IPS-18a (cell line): ENCODE measurements around the gene TSPAN9.

ENCODE experiments used
- H3K27ac ChIP-seq: one replicate; pipeline ENCODE4 v1.5.1; 2013; ENCODE audit warnings: low read length
- H3K27me3 ChIP-seq: one replicate; pipeline ENCODE4 v1.6.1; 2013; ENCODE audit warnings: mild to moderate bottlenecking, low read length; ENCODE audit not compliant: control insufficient read depth, insufficient read depth
- H3K36me3 ChIP-seq: one replicate; pipeline ENCODE4 v1.6.1; 2013; ENCODE audit warnings: low read depth, low read length; ENCODE audit not compliant: control insufficient read depth
- H3K4me1 ChIP-seq: one replicate; pipeline ENCODE4 v1.6.1; 2013; ENCODE audit warnings: low read depth, low read length; ENCODE audit not compliant: control insufficient read depth
- H3K4me3 ChIP-seq: one replicate; pipeline ENCODE4 v1.5.1; 2013; ENCODE audit warnings: low read length
- H3K9ac ChIP-seq: one replicate; pipeline ENCODE4 v1.6.1; 2013; ENCODE audit warnings: mild to moderate bottlenecking, low read length, moderate library complexity
- H3K9me3 ChIP-seq: one replicate; pipeline ENCODE4 v1.6.1; 2013; ENCODE audit warnings: low read depth, low read length; ENCODE audit not compliant: control insufficient read depth

Gene TSPAN9

DNA sequence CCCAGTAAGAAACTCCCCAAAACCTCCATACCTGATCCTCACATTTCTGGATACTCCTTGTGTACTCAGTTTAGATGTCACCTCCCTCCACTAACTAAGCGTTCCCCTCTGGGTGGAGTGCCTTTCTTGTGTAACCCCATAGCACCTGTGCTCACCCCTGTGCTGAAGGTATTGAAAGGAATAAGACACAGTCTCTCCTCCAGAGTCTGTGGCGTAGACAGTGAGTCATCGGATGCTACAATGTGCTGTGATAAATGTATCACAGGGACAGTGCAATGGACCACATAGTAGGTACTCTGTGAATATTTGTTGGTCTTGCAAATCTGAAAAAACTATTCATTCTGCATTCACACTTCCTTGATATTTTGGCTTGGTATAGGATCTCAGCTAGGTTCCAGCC lies 30.8 kb downstream of the TSPAN9 start:
- Histone ChIP-seq H3K9me3 (no peaks in the 10 kb centered on the region), H3K27me3 (no peaks in the 10 kb centered on the region), H3K9ac (no peak overlapping the region), H3K4me3 (no peak overlapping the region), H3K36me3 (no peaks in the 10 kb centered on the region), H3K27ac (no peak overlapping the region), H3K4me1 (peaks cover 5% of the 10 kb centered on the region)

DNA sequence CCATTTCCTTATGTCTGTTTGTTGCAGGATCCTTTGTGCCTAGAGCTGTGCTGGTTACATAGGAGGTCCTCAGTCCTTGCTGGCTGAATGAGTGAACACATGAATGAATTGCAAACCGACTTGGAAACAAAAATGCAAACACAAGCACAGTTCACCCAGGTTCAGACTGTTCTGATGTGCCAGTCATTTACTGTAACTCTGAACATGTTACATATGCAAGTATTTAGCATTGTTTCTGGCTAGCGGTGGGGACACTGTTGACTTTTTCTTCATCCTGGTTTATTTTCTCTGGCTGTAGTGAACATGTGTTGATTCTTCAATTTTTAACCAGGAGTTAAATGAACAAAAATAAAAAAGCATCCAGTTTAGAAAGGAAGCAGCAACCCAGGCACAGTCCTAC lies 33.4 kb downstream of the TSPAN9 start:
- Histone ChIP-seq H3K4me3 (no peak overlapping the region), H3K27ac (no peak overlapping the region), H3K4me1 (no peaks in the 10 kb centered on the region), H3K27me3 (no peaks in the 10 kb centered on the region), H3K9ac (no peak overlapping the region), H3K9me3 (no peaks in the 10 kb centered on the region), H3K36me3 (no peaks in the 10 kb centered on the region)

DNA sequence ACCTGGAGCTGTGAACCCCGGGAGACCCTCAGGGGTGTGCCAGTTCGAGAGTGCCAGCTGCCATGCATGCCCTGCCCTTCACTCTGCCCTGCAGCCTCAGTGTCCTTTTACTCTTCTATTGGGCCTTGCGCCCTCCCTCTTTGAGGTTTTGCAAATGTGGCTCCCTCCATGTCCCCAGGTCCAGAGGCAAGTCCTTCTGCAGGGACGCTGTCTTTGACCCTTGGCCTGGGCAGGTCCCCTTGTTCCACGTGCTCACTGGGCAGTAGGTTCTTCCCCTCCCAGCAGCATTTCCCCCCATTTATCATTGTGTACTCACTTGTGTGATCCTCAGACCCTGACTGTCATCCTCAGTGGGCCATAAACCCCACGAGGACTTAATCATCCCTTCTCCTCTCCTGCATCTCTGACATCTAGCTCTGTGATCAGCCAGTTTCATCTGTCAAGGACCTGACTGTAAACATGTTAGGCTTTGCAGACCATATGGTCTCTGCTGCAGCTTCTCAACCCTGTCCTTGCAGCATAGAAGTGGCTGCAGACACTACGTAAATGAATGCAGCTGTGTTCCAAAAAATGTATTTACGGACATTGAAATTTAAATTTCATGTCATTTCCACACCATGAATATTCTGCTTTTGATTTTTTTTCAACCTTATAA lies 36.6 kb downstream of the TSPAN9 start:
- Histone ChIP-seq H3K4me1 (peaks cover 4% of the 10 kb centered on the region), H3K9me3 (no peaks in the 10 kb centered on the region), H3K27me3 (no peaks in the 10 kb centered on the region), H3K4me3 (no peak overlapping the region), H3K36me3 (no peaks in the 10 kb centered on the region), H3K27ac (no peak overlapping the region), H3K9ac (no peak overlapping the region)

DNA sequence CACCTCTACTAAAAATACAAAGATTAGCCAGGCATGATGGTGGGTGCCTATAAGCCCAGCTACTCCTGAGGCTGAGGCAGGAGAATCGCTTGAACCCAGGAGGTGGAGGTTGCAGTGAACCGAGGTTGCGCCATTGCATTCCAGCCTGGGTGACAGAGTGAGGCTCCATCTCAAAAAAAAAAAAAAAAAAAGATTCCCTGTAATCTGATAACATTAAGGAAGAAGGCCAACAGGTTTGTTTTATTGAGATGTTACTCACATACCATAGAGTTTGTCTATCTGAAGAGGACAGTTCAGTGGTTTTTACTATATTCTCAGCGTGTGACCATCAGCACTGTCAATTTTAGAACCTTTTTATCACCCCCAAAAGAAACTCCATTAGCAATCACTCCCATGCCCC lies 37.5 kb downstream of the TSPAN9 start:
- no peaks in the 10 kb centered on the region for H3K9me3 ChIP-seq
- H3K27ac ChIP-seq: no peak overlapping the region
- no peak overlapping the region for H3K9ac ChIP-seq
- no peaks in the 10 kb centered on the region for H3K27me3 ChIP-seq
- no peaks in the 10 kb centered on the region for H3K36me3 ChIP-seq
- peaks cover 4% of the 10 kb centered on the region for H3K4me1 ChIP-seq
- H3K4me3 ChIP-seq: no peak overlapping the region

DNA sequence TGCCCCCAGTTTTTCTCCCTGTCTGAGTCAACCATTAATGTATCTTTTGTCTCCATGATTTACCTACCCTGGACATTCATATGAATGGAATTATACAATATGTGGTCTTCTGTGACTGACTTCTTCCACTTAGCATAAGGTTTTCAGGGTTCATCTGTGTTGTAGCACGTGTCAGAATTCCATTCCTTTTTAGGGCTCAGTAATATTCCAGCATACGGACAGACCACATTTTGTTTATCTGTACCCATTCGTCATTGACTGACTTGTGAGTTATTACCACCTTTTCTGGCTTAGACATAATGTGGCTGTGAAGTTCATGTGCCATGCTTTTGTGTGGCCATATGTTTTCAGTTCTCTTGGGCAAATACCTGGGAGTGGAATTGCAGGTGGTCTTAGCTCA lies 37.9 kb downstream of the TSPAN9 start:
- Histone ChIP-seq H3K4me1 (peaks cover 4% of the 10 kb centered on the region), H3K9ac (no peak overlapping the region), H3K27ac (no peak overlapping the region), H3K4me3 (no peak overlapping the region), H3K27me3 (no peaks in the 10 kb centered on the region), H3K36me3 (no peaks in the 10 kb centered on the region), H3K9me3 (no peaks in the 10 kb centered on the region)

DNA sequence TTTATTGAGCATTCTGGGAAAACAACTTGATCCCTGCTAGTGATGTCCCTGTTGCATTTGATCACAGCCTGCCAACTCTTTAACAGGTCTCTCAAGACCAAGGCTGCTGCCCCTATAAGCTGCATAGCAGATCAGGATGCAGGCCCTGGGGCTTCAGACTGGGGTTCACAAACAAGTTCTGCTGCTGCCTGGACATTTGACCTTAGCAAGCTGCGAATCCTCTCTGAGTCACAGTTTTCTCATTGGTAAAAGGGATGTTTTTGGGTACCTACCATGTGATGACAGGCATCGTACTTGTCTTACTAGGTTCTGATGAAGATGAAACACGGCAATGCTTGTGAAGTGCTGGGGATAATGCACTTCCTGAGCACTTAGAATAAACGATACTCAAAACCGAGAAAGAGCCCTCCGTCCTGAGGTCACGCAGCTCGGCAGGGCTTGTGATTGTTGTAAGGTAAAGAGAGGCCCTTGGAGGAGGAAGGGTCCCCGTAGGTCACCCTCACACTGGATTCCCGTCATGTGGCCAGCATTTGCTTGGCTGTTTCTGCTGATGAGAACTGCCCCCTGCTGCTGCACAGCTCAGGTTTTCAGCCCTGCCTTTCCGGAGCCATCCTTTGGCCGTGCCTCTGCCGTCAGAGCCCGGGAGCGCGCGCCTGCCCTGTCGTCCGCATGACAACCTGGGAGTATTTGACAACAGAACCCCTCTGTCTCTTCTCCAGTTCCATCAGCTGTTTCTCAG lies 39.1 kb downstream of the TSPAN9 start:
- no peak overlapping the region for H3K27ac ChIP-seq
- no peaks in the 10 kb centered on the region for H3K36me3 ChIP-seq
- peaks cover 4% of the 10 kb centered on the region for H3K4me1 ChIP-seq
- H3K27me3 ChIP-seq: no peaks in the 10 kb centered on the region
- no peaks in the 10 kb centered on the region for H3K9me3 ChIP-seq
- no peak overlapping the region for H3K4me3 ChIP-seq
- no peak overlapping the region for H3K9ac ChIP-seq

DNA sequence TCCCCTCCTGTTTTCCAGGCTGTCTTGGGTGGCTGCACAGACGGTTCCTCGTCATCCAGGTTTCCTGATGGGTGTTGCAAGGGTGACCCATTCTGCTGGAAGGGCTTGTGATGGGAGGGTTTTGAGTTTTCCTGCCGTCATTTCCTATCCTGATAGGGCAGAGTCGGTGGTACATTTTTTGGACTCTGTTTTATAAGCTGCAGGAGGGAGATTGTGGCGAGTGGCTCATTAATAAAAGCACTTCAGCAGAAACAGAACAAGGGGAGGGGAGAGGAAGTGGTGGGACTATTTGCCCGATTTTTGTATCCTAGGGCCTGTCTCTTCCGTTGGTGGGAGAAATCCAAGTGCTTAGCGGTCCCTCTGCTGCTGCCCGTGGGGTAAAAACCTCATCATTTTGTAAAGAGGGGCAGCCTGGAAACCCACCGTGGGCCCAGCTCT lies 40.0 kb downstream of the TSPAN9 start:
- Histone ChIP-seq H3K27ac (no peak overlapping the region), H3K4me3 (no peak overlapping the region)

DNA sequence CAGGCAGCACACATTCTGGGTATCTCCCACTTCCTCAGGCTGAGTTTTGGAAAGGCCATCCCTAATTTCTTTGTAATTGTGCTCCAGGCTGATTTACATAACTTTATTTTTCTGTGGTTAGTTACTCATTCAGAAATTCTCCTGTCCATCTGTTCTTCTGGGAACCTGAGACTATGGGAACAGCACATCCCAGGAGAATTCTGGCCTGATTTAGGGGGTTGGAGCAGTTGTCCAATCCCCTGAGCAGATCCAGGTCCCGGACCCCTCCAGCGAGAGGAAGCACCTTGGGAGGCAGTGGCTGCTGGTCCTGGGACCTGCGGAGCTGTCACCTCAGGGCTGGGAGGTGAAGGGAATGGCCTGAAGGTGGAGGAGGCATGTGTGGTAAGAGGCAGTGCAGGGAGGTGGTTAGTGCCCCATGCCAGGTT lies 40.4 kb downstream of the TSPAN9 start:
- Histone ChIP-seq H3K9ac (no peak overlapping the region), H3K4me1 (peaks cover 4% of the 10 kb centered on the region), H3K4me3 (no peak overlapping the region), H3K9me3 (no peaks in the 10 kb centered on the region), H3K27ac (no peak overlapping the region), H3K36me3 (no peaks in the 10 kb centered on the region), H3K27me3 (no peaks in the 10 kb centered on the region)

More for the DNA sequence above, 40.0 kb downstream of the TSPAN9 start:
- no peaks in the 10 kb centered on the region for H3K36me3 ChIP-seq
- no peaks in the 10 kb centered on the region for H3K9me3 ChIP-seq
- peaks cover 4% of the 10 kb centered on the region for H3K4me1 ChIP-seq
- no peaks in the 10 kb centered on the region for H3K27me3 ChIP-seq
- H3K9ac ChIP-seq: no peak overlapping the region

DNA sequence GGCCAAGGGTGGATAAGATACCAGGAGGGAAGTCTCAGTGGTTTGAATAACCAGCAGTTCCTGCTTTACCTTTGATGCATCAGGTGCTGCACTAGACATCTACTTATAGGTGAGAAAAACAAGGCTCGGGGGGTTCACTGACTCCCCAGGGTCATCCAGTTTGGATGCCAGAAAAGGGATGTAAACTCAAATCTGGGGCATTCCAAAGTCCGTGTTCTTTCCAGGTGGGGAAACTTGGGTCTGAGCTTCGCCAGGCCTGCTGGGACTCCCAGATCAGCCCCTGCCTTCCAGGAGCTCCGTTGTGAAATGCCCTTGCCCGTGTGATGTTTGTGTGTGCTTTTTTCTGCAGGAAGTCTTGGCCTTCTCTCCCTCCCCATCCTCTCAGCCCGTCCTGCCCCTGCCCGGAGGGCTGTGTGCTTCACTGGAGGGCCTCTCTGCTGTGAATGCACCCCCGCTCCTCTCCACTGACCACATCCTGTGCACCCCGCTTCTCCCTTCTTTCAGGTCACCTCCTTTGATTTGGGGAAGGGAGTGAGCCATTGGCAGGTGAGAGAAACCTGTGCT lies 42.1 kb downstream of the TSPAN9 start:
- Histone ChIP-seq H3K27me3 (no peaks in the 10 kb centered on the region), H3K9me3 (no peaks in the 10 kb centered on the region), H3K27ac (no peak overlapping the region), H3K36me3 (no peaks in the 10 kb centered on the region), H3K4me1 (peaks cover 4% of the 10 kb centered on the region), H3K4me3 (no peak overlapping the region), H3K9ac (no peak overlapping the region)

DNA sequence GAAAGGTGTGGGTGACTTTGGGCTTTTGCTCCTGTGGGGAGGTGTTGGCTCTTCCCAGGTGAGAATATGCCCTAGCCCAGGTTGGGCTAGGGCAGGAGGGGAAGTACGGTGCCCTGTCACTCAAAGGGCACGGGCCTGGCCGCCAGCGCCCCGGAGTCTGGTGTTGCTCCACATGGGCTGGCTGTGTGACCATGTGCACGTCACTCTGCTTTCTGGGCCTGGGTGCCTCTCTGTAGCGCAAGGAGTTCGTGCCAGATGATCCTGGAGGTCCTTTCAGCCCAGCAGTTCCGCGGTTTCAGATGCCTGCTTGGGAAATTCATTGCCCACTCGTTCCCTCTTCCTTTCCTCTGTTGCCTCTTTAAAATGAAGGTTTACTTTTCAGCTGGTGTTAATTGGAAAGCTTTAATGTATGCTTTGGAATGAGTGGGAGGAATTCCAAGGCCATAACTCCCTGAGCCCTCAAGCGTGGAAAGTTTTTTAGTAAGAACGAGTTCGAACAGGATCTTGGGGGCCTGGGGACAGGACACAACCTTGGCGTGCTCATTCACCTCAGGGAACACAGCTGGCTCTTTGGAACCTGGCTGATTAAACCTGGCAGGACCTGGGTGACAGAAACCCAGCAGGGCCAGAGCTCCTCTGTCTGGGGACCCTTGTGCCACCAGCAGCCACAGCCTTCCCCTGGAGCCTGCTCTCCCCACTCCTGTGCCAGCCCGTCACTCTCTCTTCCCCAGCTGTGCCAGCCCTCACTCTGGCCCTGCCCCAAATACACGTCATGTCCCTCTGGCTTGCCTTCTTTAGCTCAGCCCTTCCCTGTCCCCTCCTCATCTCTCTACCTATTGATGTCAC lies 42.8 kb downstream of the TSPAN9 start:
- H3K4me1 ChIP-seq: peaks cover 4% of the 10 kb centered on the region
- H3K9ac ChIP-seq: no peak overlapping the region
- no peak overlapping the region for H3K27ac ChIP-seq

DNA sequence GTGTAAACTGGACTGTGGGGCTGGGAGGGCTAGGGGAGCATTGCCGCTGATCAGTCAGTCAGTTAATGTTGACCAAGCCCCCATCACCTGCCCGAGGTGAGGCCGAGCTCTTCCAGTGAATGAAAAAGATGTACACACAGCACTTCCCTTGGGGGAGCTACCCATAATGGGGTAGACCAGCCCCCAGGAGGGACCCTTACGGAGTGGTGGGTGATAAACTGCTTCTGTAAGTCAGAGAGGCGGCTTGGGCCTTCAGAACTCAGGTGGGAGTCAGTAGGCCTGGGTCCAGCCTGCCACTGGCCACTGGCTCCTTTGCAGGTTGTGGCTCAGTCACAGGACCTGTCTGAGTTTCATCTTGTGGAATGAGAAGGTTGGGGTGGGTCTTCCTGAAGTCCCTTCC lies 43.5 kb downstream of the TSPAN9 start:
- no peak overlapping the region for H3K9ac ChIP-seq
- H3K27ac ChIP-seq: no peak overlapping the region
- no peaks in the 10 kb centered on the region for H3K36me3 ChIP-seq
- H3K4me1 ChIP-seq: peaks cover 4% of the 10 kb centered on the region
- H3K27me3 ChIP-seq: no peaks in the 10 kb centered on the region
- H3K4me3 ChIP-seq: no peak overlapping the region
- no peaks in the 10 kb centered on the region for H3K9me3 ChIP-seq

More for the DNA sequence above, 42.8 kb downstream of the TSPAN9 start:
- Histone ChIP-seq H3K36me3 (no peaks in the 10 kb centered on the region), H3K9me3 (no peaks in the 10 kb centered on the region), H3K4me3 (no peak overlapping the region), H3K27me3 (no peaks in the 10 kb centered on the region)
